Parathyroid adenoma (tissue), 2 donors: ENCODE results near the gene WDR70.

ENCODE experiments used
- H2AFZ ChIP-seq: fragments of 300-600 bp; sonication (generic); one replicate; pipeline ENCODE4 v1.7.0; 2017; ENCODE audit warnings: antibody characterized with exemption, mild to moderate bottlenecking
- H3K27ac ChIP-seq: fragments of 300-600 bp; sonication (generic); one replicate; pipeline ENCODE4 v1.7.0; 2017
- H3K27me3 ChIP-seq: fragments of 300-600 bp; sonication (generic); one replicate; pipeline ENCODE4 v1.7.0; 2017; ENCODE audit warnings: low read length; ENCODE audit not compliant: control insufficient read depth, insufficient read depth
- H3K36me3 ChIP-seq: fragments of 300-600 bp; sonication (generic); one replicate; pipeline ENCODE4 v1.7.0; 2017; ENCODE audit warnings: low read length; ENCODE audit not compliant: control insufficient read depth, insufficient read depth
- H3K4me1 ChIP-seq: fragments of 300-600 bp; sonication (generic); one replicate; pipeline ENCODE4 v1.7.0; 2017; ENCODE audit warnings: control low read depth
- H3K4me2 ChIP-seq: fragments of 300-600 bp; sonication (generic); one replicate; pipeline ENCODE4 v1.7.0; 2017; ENCODE audit warnings: low read length
- H3K4me3 ChIP-seq: fragments of 300-600 bp; sonication (generic); one replicate; pipeline ENCODE4 v1.7.0; 2017; ENCODE audit warnings: low read depth, low read length
- H3K79me2 ChIP-seq: fragments of 300-600 bp; sonication (generic); one replicate; pipeline ENCODE4 v1.7.0; 2017; ENCODE audit warnings: control low read depth
- H3K9ac ChIP-seq: fragments of 300-600 bp; sonication (generic); one replicate; pipeline ENCODE4 v1.7.0; 2017; ENCODE audit warnings: mild to moderate bottlenecking
- H3K9me3 ChIP-seq: fragments of 300-600 bp; sonication (generic); one replicate; pipeline ENCODE4 v1.7.0; 2017; ENCODE audit warnings: low read length; ENCODE audit not compliant: control insufficient read depth
- TF ChIP-seq, protein P1 (sequence below): fragments of 300-600 bp; sonication (generic); IDR thresholded peaks from one replicate; pipeline ENCODE4 v1.7.0; 2017; ENCODE audit warnings: antibody characterized with exemption, mild to moderate bottlenecking
- donor health status: primary hyperparathyroidism.

The WDR70 gene

DNA sequence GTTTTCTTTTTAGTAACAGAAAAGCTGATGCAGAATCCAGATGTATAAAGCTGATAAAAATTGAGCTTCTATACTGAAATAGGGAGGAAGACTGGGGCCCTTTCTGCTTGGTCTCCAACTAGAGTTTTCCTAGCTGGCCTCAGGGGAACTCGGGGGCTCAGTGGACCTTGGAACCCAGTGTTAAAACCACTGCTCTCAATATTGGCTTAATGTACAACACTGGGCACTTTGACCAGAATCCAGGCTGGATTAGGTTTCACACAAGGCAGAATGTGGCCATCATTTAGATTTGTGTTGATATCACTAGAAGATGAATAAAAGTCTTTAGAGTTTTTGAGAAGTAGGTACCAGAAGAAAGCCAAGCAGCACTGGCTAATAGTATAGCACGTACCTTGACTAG is 346.1 kb downstream of the WDR70 start:
- Histone ChIP-seq H3K4me3 (no peak overlapping the region), H3K79me2 (no peaks in the 10 kb centered on the region), H3K4me1 (no peaks in the 10 kb centered on the region), H3K27ac (no peak overlapping the region), H3K36me3 (no peaks in the 10 kb centered on the region), H3K9me3 (no peaks in the 10 kb centered on the region), H2AFZ (no peak overlapping the region), H3K27me3 (no peaks in the 10 kb centered on the region), H3K9ac (no peak overlapping the region), H3K4me2 (no peak overlapping the region)
- TF ChIP-seq, protein P1, sequence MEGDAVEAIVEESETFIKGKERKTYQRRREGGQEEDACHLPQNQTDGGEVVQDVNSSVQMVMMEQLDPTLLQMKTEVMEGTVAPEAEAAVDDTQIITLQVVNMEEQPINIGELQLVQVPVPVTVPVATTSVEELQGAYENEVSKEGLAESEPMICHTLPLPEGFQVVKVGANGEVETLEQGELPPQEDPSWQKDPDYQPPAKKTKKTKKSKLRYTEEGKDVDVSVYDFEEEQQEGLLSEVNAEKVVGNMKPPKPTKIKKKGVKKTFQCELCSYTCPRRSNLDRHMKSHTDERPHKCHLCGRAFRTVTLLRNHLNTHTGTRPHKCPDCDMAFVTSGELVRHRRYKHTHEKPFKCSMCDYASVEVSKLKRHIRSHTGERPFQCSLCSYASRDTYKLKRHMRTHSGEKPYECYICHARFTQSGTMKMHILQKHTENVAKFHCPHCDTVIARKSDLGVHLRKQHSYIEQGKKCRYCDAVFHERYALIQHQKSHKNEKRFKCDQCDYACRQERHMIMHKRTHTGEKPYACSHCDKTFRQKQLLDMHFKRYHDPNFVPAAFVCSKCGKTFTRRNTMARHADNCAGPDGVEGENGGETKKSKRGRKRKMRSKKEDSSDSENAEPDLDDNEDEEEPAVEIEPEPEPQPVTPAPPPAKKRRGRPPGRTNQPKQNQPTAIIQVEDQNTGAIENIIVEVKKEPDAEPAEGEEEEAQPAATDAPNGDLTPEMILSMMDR: no peak

DNA sequence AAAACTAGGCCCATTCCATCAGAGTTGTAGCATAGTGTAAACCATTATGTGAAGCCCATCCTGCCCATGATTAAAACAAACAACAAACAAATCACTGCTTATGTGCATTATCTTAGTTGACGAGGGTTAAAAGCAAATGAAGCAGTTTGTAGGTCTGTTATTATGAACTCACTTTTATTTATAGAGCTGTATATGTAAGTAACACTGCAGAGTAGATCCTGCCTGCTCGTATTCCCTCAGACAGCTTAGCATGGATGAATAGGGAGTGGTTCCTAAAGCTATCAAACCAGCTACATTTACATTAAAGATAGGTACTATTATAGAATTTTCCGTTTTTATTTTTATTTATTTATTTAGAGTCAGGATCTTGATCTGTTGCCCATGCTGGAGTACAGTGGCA is 348.1 kb downstream of the WDR70 start:
- H3K27me3 ChIP-seq: no peaks in the 10 kb centered on the region
- no peaks in the 10 kb centered on the region for H3K9me3 ChIP-seq
- no peak overlapping the region for H3K4me2 ChIP-seq
- TF ChIP-seq, protein P1: no peak
- H3K36me3 ChIP-seq: no peaks in the 10 kb centered on the region
- H3K27ac ChIP-seq: no peak overlapping the region
- H3K79me2 ChIP-seq: no peaks in the 10 kb centered on the region
- H3K4me1 ChIP-seq: no peaks in the 10 kb centered on the region
- H3K9ac ChIP-seq: no peak overlapping the region
- H2AFZ ChIP-seq: no peak overlapping the region
- H3K4me3 ChIP-seq: no peak overlapping the region

- Histone ChIP-seq H3K4me2 (no peak overlapping the region), H3K27me3 (no peaks in the 10 kb centered on the region), H3K4me1 (no peaks in the 10 kb centered on the region), H3K79me2 (no peaks in the 10 kb centered on the region), H3K27ac (no peak overlapping the region), H3K9me3 (no peaks in the 10 kb centered on the region), H2AFZ (no peak overlapping the region), H3K9ac (no peak overlapping the region), H3K4me3 (no peak overlapping the region), H3K36me3 (no peaks in the 10 kb centered on the region)
- TF ChIP-seq, protein P1: no peak
Measured at GRCh38 chr5:37730896-37731455, 351.9 kb downstream of the WDR70 start.

- Histone ChIP-seq H3K4me2 (no peak overlapping the region), H3K4me1 (no peaks in the 10 kb centered on the region), H2AFZ (no peak overlapping the region), H3K9me3 (no peaks in the 10 kb centered on the region), H3K27me3 (no peaks in the 10 kb centered on the region), H3K27ac (no peak overlapping the region), H3K36me3 (no peaks in the 10 kb centered on the region), H3K79me2 (no peaks in the 10 kb centered on the region), H3K9ac (no peak overlapping the region), H3K4me3 (no peak overlapping the region)
- TF ChIP-seq, protein P1: no peak
Measured at GRCh38 chr5:37734114-37734513, 355.0 kb downstream of the WDR70 start.

DNA sequence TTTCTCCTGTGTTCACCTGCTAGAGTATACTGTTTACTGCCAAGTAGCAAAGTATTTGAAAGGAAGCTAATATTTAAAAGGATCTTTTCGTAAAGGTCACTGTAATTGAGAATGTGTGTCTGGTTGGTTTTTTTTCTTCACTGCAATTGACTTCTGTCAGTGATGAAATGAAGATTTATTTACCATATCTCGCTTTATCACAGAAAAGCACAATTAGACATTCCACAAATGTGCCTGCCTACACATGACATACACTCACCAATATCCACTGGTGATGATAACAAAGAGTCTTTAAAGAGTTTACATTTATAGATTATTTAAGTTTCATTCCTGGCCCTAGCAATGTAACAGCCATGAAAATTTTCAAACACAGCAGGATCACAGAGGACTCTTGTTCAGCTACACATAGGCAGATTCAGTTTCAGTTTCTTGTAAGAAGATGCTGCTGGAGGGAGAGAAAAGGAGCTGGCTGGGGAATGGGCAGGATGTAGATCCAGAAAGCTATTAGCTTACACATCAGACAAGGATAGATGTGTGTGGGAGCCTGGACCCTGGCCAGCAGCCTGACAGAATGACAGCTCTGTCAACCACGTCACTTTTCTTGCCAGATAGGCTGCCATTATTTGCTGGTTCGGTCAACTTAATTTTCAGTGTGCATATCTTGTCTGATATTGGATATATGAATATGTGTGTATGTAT is 356.7 kb downstream of the WDR70 start:
- no peaks in the 10 kb centered on the region for H3K9me3 ChIP-seq
- H3K4me2 ChIP-seq: no peak overlapping the region
- no peaks in the 10 kb centered on the region for H3K4me1 ChIP-seq
- no peaks in the 10 kb centered on the region for H3K27me3 ChIP-seq
- no peak overlapping the region for H3K27ac ChIP-seq
- H3K36me3 ChIP-seq: no peaks in the 10 kb centered on the region
- no peak overlapping the region for H3K4me3 ChIP-seq
- H3K79me2 ChIP-seq: no peaks in the 10 kb centered on the region
- H2AFZ ChIP-seq: no peak overlapping the region
- no peak overlapping the region for H3K9ac ChIP-seq
- TF ChIP-seq, protein P1: no peak
